Measurements from ENCODE around the gene EAF1. TPM values are rescaled to one million over a fixed set of nuclear protein-coding genes. Genes with fewer than 3 reads are reported as not detected.

Gene EAF1
- total and polyA plus RNA-seq, 2 of the 8 experiments (the other 6 are each of a cell fraction or from before 2014, with no cell fraction given), result 13.9 to 26.8 TPM

- no peak overlapping the region for H2AK5ac ChIP-seq (ENCODE audit: low read depth, low read length)
- no peak overlapping the region for H3K14ac ChIP-seq (ENCODE audit: insufficient read length)
- H3K9ac ChIP-seq (replicated peaks in 1 of 4; ENCODE audit: extremely low read depth in 1 of 4, low read depth in 3 of 4, low read length in 3 of 4), result no peak overlapping the region
- H4K5ac ChIP-seq (ENCODE audit: insufficient read length, low read depth, low read length), result no peak overlapping the region
- H3K36me3 ChIP-seq (ENCODE audit: control insufficient read depth in 2 of 4, insufficient read depth in 4 of 4, low read length in 3 of 4), result no peaks in the 10 kb centered on the region
- DNase-seq (ENCODE audit: low read depth in 1 of 2, low spot score in 2 of 2) (no peak), FAIRE-seq (no peak)
- no peak overlapping the region for H2BK120ac ChIP-seq (replicated peaks; ENCODE audit: low read depth, low read length)
- H2AFZ ChIP-seq (ENCODE audit: low read length), result no peak overlapping the region
- H3K4me2 ChIP-seq (ENCODE audit: insufficient read depth in 1 of 2, low read depth in 2 of 2, low read length in 2 of 2), result no peak overlapping the region
- TF ChIP-seq FOSL1 (IDR thresholded peaks at IDR 0.05; ENCODE audit: insufficient read depth, low read depth, low read length) (no peak), SP1 (IDR thresholded peaks at IDR 0.05; ENCODE audit: low read depth, low read length) (no peak), BCL11A (IDR thresholded peaks at IDR 0.05; ENCODE audit: low read depth in 2 of 2, low read length in 2 of 2) (no peak), SIX5 (IDR thresholded peaks at IDR 0.05; ENCODE audit: low read depth, low read length) (no peak), YY1 (IDR thresholded peaks at IDR 0.05; ENCODE audit: low read depth, low read length) (no peak), CBX8 (IDR thresholded peaks at IDR 0.05; ENCODE audit: borderline replicate concordance, low read depth, low read length) (no peak), SAP30 (IDR thresholded peaks at IDR 0.05; ENCODE audit: insufficient read depth, insufficient replicate concordance, low read length) (no peak), HDAC2 (IDR thresholded peaks at IDR 0.05; ENCODE audit: borderline replicate concordance in 1 of 2, low read depth in 2 of 2, low read length in 2 of 2) (no peak), POLR2A (IDR thresholded peaks at IDR 0.05; ENCODE audit: control extremely low read depth in 1 of 2, low read depth in 2 of 2, low read length in 2 of 2) (no peak), KDM1A (IDR thresholded peaks at IDR 0.05; ENCODE audit: borderline replicate concordance, low read length) (no peak), CBX5 (IDR thresholded peaks at IDR 0.05; ENCODE audit: low read depth, low read length) (no peak), POLR2AphosphoS5 (IDR thresholded peaks at IDR 0.05; ENCODE audit: low read depth, low read length) (no peak)
- no peaks in the 10 kb centered on the region for H3K23me2 ChIP-seq (ENCODE audit: low read depth, low read length)
- H3K4ac ChIP-seq (replicated peaks; ENCODE audit: insufficient read length, low read depth, low read length), result no peak overlapping the region
- no peak overlapping the region for H4K91ac ChIP-seq (replicated peaks; ENCODE audit: insufficient read length, low read length)
- no peaks in the 10 kb centered on the region for H3K27me3 ChIP-seq (replicated peaks in 1 of 4; ENCODE audit: control insufficient read depth in 3 of 4, extremely low read depth in 1 of 4, insufficient read depth in 3 of 4, low read length in 3 of 4)
- ChIA-PET POLR2A (ENCODE audit: partially characterized antibody) (no interaction called here), CTCF (ENCODE audit: partially characterized antibody) (interaction anchor here (4.5 kb wide), 1 partner anchor 132 kb away, joined by 20 read pairs; no protein-coding TSS in a partner anchor)
- no peak overlapping the region for H2BK15ac ChIP-seq (ENCODE audit: low read length)
- no peak overlapping the region for H2BK20ac ChIP-seq (ENCODE audit: low read length)
- no peaks in the 10 kb centered on the region for H3K4me1 ChIP-seq (replicated peaks in 1 of 4; ENCODE audit: control insufficient read depth in 3 of 4, insufficient read depth in 4 of 4, low read length in 3 of 4)
- H3K4me3 ChIP-seq (ENCODE audit: extremely low read depth in 1 of 4, insufficient read depth in 2 of 4, low read depth in 3 of 4, low read length in 4 of 4), result no peak overlapping the region
- no peak overlapping the region for H3K18ac ChIP-seq (ENCODE audit: extremely low read depth, low read length)
- no peaks in the 10 kb centered on the region for H3K79me1 ChIP-seq (ENCODE audit: low read depth, low read length)
- H3K79me2 ChIP-seq (ENCODE audit: control insufficient read depth in 1 of 2, insufficient read depth in 2 of 2, low read length in 2 of 2), result no peaks in the 10 kb centered on the region
- WGBS, 2 experiments (ENCODE audit: extremely low coverage in 1 of 2, insufficient coverage in 1 of 2, insufficient read length in 1 of 2, insufficient replicate concordance in 2 of 2, low coverage in 1 of 2, low lambda C conversion rate in 2 of 2, missing lambda C conversion rate in 1 of 2), result 94% methylated on average over 4 of the region's 5 CpGs; no CpG with 5 or more reads in 1 of the 2 experiments
- H3K9me3 ChIP-seq (ENCODE audit: insufficient read depth in 2 of 2, low read depth in 1 of 2, low read length in 1 of 2), result peaks cover 12 to 15% of the 10 kb centered on the region in 2 experiments
- H3K23ac ChIP-seq (ENCODE audit: insufficient read length), result no peak overlapping the region
- no peak overlapping the region for H3K27ac ChIP-seq (ENCODE audit: low read depth, low read length)
- no peaks in the 10 kb centered on the region for H4K20me1 ChIP-seq (replicated peaks in 1 of 2; ENCODE audit: control insufficient read depth in 1 of 2, insufficient read depth in 2 of 2, low read length in 2 of 2)
- H4K8ac ChIP-seq (ENCODE audit: extremely low read depth, insufficient read depth, low read length), result no peak overlapping the region
- H2BK5ac ChIP-seq (ENCODE audit: low read depth, low read length), result no peak overlapping the region
- no peak overlapping the region for H3K56ac ChIP-seq (replicated peaks; ENCODE audit: insufficient read length, low read depth, low read length)
- H2BK12ac ChIP-seq (ENCODE audit: low read depth, low read length), result no peak overlapping the region
Measured at GRCh38 chr3:15399970-15400369, 27.4 kb upstream of the EAF1 start.

All from H1 (cell line).